Common myeloid progenitor, CD34-positive (primary cell): ENCODE measurements around the gene GXYLT1.

Experiments
- CTCF ChIA-PET: fragments of 350-600 bp; sonication (Branson Sonifier 250); formaldehyde crosslinking; loops from one replicate; lab custom pipeline; 2021; ENCODE audit warnings: antibody characterized with exemption; lab: Charles Lee
- POLR2A ChIA-PET: fragments of 350-600 bp; sonication (Branson Sonifier 250); formaldehyde crosslinking; loops from one replicate; lab custom pipeline; 2021; ENCODE audit warnings: antibody characterized with exemption; lab: Charles Lee
- DNase-seq, 3 donors: peaks; one replicate each; pipeline versions ENCODE4 v3.0.0 to v3.0.0-alpha.2; 2013
- H3K27ac ChIP-seq, 2 experiments: 1 replicate in 1 of 2; 2 replicates in 1 of 2; pipeline ENCODE4 v1.7.0; 2013; ENCODE audit warnings: inconsistent platforms in 2 of 2, low read length in 2 of 2, mild to moderate bottlenecking in 2 of 2, low read depth in 1 of 2, moderate library complexity in 1 of 2; ENCODE audit not compliant: severe bottlenecking in 2 of 2, insufficient read depth in 1 of 2, poor library complexity in 1 of 2
- H3K27me3 ChIP-seq, 5 experiments: replicated peaks in 2 of 5; 1 replicate in 3 of 5; 2 replicates in 2 of 5; pipeline versions ENCODE4 v1.6.1 to v1.7.0; 2013; ENCODE audit warnings: low read length in 4 of 5, mild to moderate bottlenecking in 2 of 5, moderate library complexity in 2 of 5, inconsistent platforms in 1 of 5; ENCODE audit not compliant: insufficient read depth in 5 of 5, control insufficient read depth in 4 of 5
- H3K36me3 ChIP-seq, 4 experiments: 1 replicate in 2 of 4; 2 replicates in 2 of 4; pipeline versions ENCODE4 v1.6.1 to v1.7.0; 2013; ENCODE audit warnings: low read length in 3 of 4, control low read depth in 1 of 4, mild to moderate bottlenecking in 1 of 4; ENCODE audit not compliant: control insufficient read depth in 4 of 4, insufficient read depth in 4 of 4
- H3K4me1 ChIP-seq, 4 experiments: 1 replicate in 3 of 4; 2 replicates in 1 of 4; pipeline versions ENCODE4 v1.6.1 to v1.7.1; 2013; ENCODE audit warnings: low read length in 3 of 4, mild to moderate bottlenecking in 3 of 4, control low read depth in 1 of 4, inconsistent platforms in 1 of 4, moderate library complexity in 1 of 4; ENCODE audit not compliant: control insufficient read depth in 4 of 4, insufficient read depth in 4 of 4; ENCODE audit errors: control extremely low read depth in 1 of 4
- H3K4me3 ChIP-seq, 7 experiments: 1 replicate in 4 of 7; 2 replicates in 3 of 7; pipeline versions ENCODE4 v1.5.1 to v1.7.0; 2013; ENCODE audit warnings: mild to moderate bottlenecking in 7 of 7, low read length in 6 of 7, moderate library complexity in 6 of 7, inconsistent platforms in 2 of 7, low read depth in 2 of 7, control low read depth in 1 of 7; ENCODE audit not compliant: insufficient read depth in 4 of 7, control insufficient read depth in 1 of 7; ENCODE audit errors: extremely low read depth in 1 of 7
- H3K9me3 ChIP-seq, 5 experiments: 1 replicate in 4 of 5; 2 replicates in 1 of 5; pipeline versions ENCODE4 v1.6.1 to v1.7.1; 2013; ENCODE audit warnings: low read length in 4 of 5, mild to moderate bottlenecking in 2 of 5, inconsistent platforms in 1 of 5, low read depth in 1 of 5, moderate library complexity in 1 of 5; ENCODE audit not compliant: control insufficient read depth in 4 of 5, insufficient read depth in 2 of 5; ENCODE audit errors: control extremely low read depth in 1 of 5
- WGBS: methylation state at CpG from one replicate; pipeline ENCODE4 v1.1.5; 2013; ENCODE audit not compliant: insufficient coverage; 5-methylcytosine and 5-hydroxymethylcytosine counted together

The GXYLT1 gene

GRCh38 chr12:42145552-42146215, 1.0 kb upstream of the GXYLT1 start:
- ChIA-PET POLR2A (no interaction called here), CTCF (interaction anchor here (0.6 to 0.8 kb wide), 3 partner anchors 17 to 245 kb away, joined by 3 to 5 read pairs (median 4); no protein-coding TSS in a partner anchor)
- H3K36me3 ChIP-seq = no peaks in the 10 kb centered on the region
- no peaks in the 10 kb centered on the region for H3K27me3 ChIP-seq
- WGBS = 95% methylated on average over 9 of the region's 11 CpGs
- peaks cover 7 to 34% (median 18%) of the 10 kb centered on the region in 4 experiments for H3K4me1 ChIP-seq
- peak in 1 of 3 donors; percentile 31 for DNase-seq
- H3K9me3 ChIP-seq = no peaks in the 10 kb centered on the region
- H3K27ac ChIP-seq = no peak overlapping the region
- H3K4me3 ChIP-seq = peak overlapping the region in 6 of 7 experiments; percentile 8 to 91 (median 82)

- peak overlapping the region; percentile 72 to 91 (median 87) for H3K4me3 ChIP-seq
- ChIA-PET POLR2A (no interaction called here), CTCF (interaction anchor here (0.6 to 0.8 kb wide), 3 partner anchors 17 to 245 kb away, joined by 3 to 5 read pairs (median 4); no protein-coding TSS in a partner anchor)
- 19% methylated on average over 8 of the region's 8 CpGs for WGBS
- peaks cover 7 to 34% (median 18%) of the 10 kb centered on the region in 4 experiments for H3K4me1 ChIP-seq
- no peaks in the 10 kb centered on the region for H3K36me3 ChIP-seq
- peak in 1 of 3 donors; percentile 59 for DNase-seq
- no peaks in the 10 kb centered on the region for H3K9me3 ChIP-seq
- H3K27ac ChIP-seq = peak overlapping the region in 1 of 2 experiments; percentile 39
- no peaks in the 10 kb centered on the region for H3K27me3 ChIP-seq
These were observed 499 bp upstream of the GXYLT1 start for GRCh38 chr12:42145197-42145549.

GRCh38 chr12:42144158-42144407, 591 bp downstream of the GXYLT1 start:
- POLR2A ChIA-PET = no interaction called here
- DNase-seq = no peak
- peak overlapping the region in 1 of 2 experiments; percentile 58 for H3K27ac ChIP-seq

GRCh38 chr12:42143452-42144157, 1.1 kb downstream of the GXYLT1 start:
- ChIA-PET POLR2A (no interaction called here), CTCF (interaction anchor here (1.0 kb wide), 1 partner anchor 92 kb away, joined by 3 read pairs; no protein-coding TSS in a partner anchor)
- DNase-seq = peak in 2 of 3 donors; percentile 58 to 68
- WGBS = 14% methylated on average over 12 of the region's 12 CpGs
- Histone ChIP-seq H3K36me3 (no peaks in the 10 kb centered on the region), H3K4me3 (peak overlapping the region in 6 of 7 experiments; percentile 72 to 91 (median 86)), H3K4me1 (peaks cover 7 to 34% (median 18%) of the 10 kb centered on the region in 4 experiments), H3K27me3 (no peaks in the 10 kb centered on the region), H3K9me3 (no peaks in the 10 kb centered on the region), H3K27ac (peak overlapping the region in 1 of 2 experiments; percentile 58)

More at GRCh38 chr12:42144158-42144407, 591 bp downstream of the GXYLT1 start:
- CTCF ChIA-PET = no interaction called here
- no peaks in the 10 kb centered on the region for H3K27me3 ChIP-seq
- no peaks in the 10 kb centered on the region for H3K36me3 ChIP-seq
- peak overlapping the region; percentile 72 to 91 (median 87) for H3K4me3 ChIP-seq
- WGBS = 0% methylated on average over 18 of the region's 21 CpGs
- H3K4me1 ChIP-seq = peaks cover 7 to 34% (median 18%) of the 10 kb centered on the region in 4 experiments
- H3K9me3 ChIP-seq = no peaks in the 10 kb centered on the region

- Histone ChIP-seq H3K4me3 (no peak overlapping the region), H3K36me3 (no peaks in the 10 kb centered on the region), H3K27me3 (no peaks in the 10 kb centered on the region), H3K4me1 (peaks cover 7 to 34% (median 18%) of the 10 kb centered on the region in 4 experiments), H3K9me3 (no peaks in the 10 kb centered on the region), H3K27ac (no peak overlapping the region)
- POLR2A ChIA-PET = interaction anchor here (0.7 kb wide), 1 partner anchor 98 kb away, joined by 4 read pairs; no protein-coding TSS in a partner anchor
- CTCF ChIA-PET = interaction anchor here (1.0 to 1.6 kb wide), 3 partner anchors 9 to 93 kb away, joined by 3 to 4 read pairs (median 3); no protein-coding TSS in a partner anchor
- WGBS = 100% methylated on average over 1 of the region's 3 CpGs
- DNase-seq = peak in 2 of 3 donors; percentile 41 to 56
These were observed 2.6 kb downstream of the GXYLT1 start for GRCh38 chr12:42141981-42142606.

- Histone ChIP-seq H3K27me3 (no peaks in the 10 kb centered on the region), H3K9me3 (no peaks in the 10 kb centered on the region), H3K36me3 (no peaks in the 10 kb centered on the region), H3K27ac (no peak overlapping the region), H3K4me1 (peaks cover 7 to 29% (median 18%) of the 10 kb centered on the region in 4 experiments), H3K4me3 (no peak overlapping the region)
- ChIA-PET CTCF (interaction anchor here (1.6 to 1.8 kb wide), 2 partner anchors 14 to 191 kb away, joined by 3 to 6 read pairs; no protein-coding TSS in a partner anchor), POLR2A (no interaction called here)
- 100% methylated on average over 2 of the region's 3 CpGs for WGBS
- DNase-seq = no peak
These were observed 3.8 kb downstream of the GXYLT1 start for GRCh38 chr12:42140901-42141300.
